HepG2 (cell line): Measurements from ENCODE around the gene TCERG1.

Experiments used
- ARNT ChIP-seq: fragments of 450-650 bp; IDR thresholded peaks from 2 replicates; pipeline ENCODE4 v1.6.1; 2017
- CTCF ChIP-seq: sonication (generic); formaldehyde crosslinking; IDR thresholded peaks from 2 replicates; pipeline ENCODE4 v1.5.0; 2020; ENCODE audit warnings: mild to moderate bottlenecking, missing genetic modification reagents, moderate library complexity
- EZH2 ChIP-seq: conservative IDR thresholded peaks from 2 replicates; pipeline ENCODE4 v1.6.1; 2012; ENCODE audit warnings: mild to moderate bottlenecking, low read depth, low read length, moderate library complexity
- FOSL1 ChIP-seq: sonication (generic); formaldehyde crosslinking; IDR thresholded peaks from 2 replicates; pipeline ENCODE4 v1.9.0; 2021; ENCODE audit warnings: missing genetic modification reagents, borderline replicate concordance
- HMG20B ChIP-seq: conservative IDR thresholded peaks from 2 replicates; pipeline ENCODE4 v1.6.1; 2016; ENCODE audit warnings: missing genetic modification reagents, missing compliant biosample characterization
- HNF4A ChIP-seq: sonication (generic); formaldehyde crosslinking; IDR thresholded peaks from 2 replicates; pipeline ENCODE4 v1.4.0; 2020; ENCODE audit warnings: missing genetic modification reagents
- MAFK ChIP-seq, 2 experiments: IDR thresholded peaks in 1 of 2; conservative IDR thresholded peaks in 1 of 2; 2 replicates each; pipeline ENCODE4 v1.6.1; 2011; ENCODE audit warnings: improper control_type of control experiment in 2 of 2, low read length in 2 of 2
- MYC ChIP-seq: sonication (generic); formaldehyde crosslinking; IDR thresholded peaks from 2 replicates; pipeline ENCODE4 v1.9.0; 2021; ENCODE audit warnings: missing genetic modification reagents, borderline replicate concordance
- NR0B2 ChIP-seq: sonication (generic); formaldehyde crosslinking; IDR thresholded peaks from 2 replicates; pipeline ENCODE4 v1.4.0; 2020; ENCODE audit warnings: mild to moderate bottlenecking, missing genetic modification reagents
- USF2 ChIP-seq, 2 experiments: sonication (generic) in 1 of 2; formaldehyde crosslinking in 1 of 2; IDR thresholded peaks; 2 replicates each; pipeline versions ENCODE4 v1.5.1 to v1.6.1; 2011 to 2020; ENCODE audit warnings: borderline replicate concordance in 1 of 2, low read depth in 1 of 2, low read length in 1 of 2, mild to moderate bottlenecking in 1 of 2, missing genetic modification reagents in 1 of 2, moderate library complexity in 1 of 2
- ZKSCAN5 ChIP-seq: sonication (generic); formaldehyde crosslinking; IDR thresholded peaks from 2 replicates; pipeline ENCODE4 v1.5.1; 2020; ENCODE audit warnings: mild to moderate bottlenecking, missing genetic modification reagents
- ZNF552 ChIP-seq: sonication (generic); formaldehyde crosslinking; IDR thresholded peaks from 2 replicates; pipeline ENCODE4 v1.9.0; 2022; ENCODE audit warnings: missing genetic modification reagents, mild to moderate bottlenecking, borderline replicate concordance
- ZNF574 ChIP-seq: sonication (generic); formaldehyde crosslinking; IDR thresholded peaks from 2 replicates; pipeline ENCODE4 v1.4.0; 2020; ENCODE audit warnings: missing genetic modification reagents
- ZNF792 ChIP-seq: IDR thresholded peaks from 2 replicates; pipeline ENCODE4 v1.6.1; 2016

GRCh38 chr5:146560205-146560812 is 113.2 kb downstream of the TCERG1 start:
- no peak for TF ChIP-seq ZKSCAN5 (CRISPR knock-in tag)
- no peak for TF ChIP-seq FOSL1 (CRISPR knock-in tag)
- no peak for TF ChIP-seq ARNT
- no peak for TF ChIP-seq NR0B2 (CRISPR knock-in tag)
- TF ChIP-seq EZH2 = no peak
- no peak for TF ChIP-seq USF2 (IDR thresholded peaks at IDR 0.05; ENCODE audit: low read depth, low read length)
- no peak for TF ChIP-seq USF2 (CRISPR knock-in tag; IDR thresholded peaks at IDR 0.05; ENCODE audit: borderline replicate concordance)
- no peak for TF ChIP-seq HNF4A (CRISPR knock-in tag)
- TF ChIP-seq ZNF792 (CRISPR knock-in tag) = no peak
- no peak for TF ChIP-seq ZNF574
- no peak for TF ChIP-seq ZNF552 (CRISPR knock-in tag)
- TF ChIP-seq MYC (CRISPR knock-in tag) = no peak
- TF ChIP-seq MAFK (conservative IDR thresholded peaks at IDR 0.05 in 1 of 2, IDR thresholded peaks at IDR 0.05 in 1 of 2; ENCODE audit: low read length in 2 of 2) = no peak
- no peak for TF ChIP-seq CTCF (CRISPR knock-in tag)
- no peak for TF ChIP-seq HMG20B (CRISPR knock-in tag)
